NB4 (cell line): ENCODE results near the gene LRRC27.

Experiments used
- DNase-seq: peaks from one replicate; pipeline ENCODE4 v3.0.0; 2010; ENCODE audit warnings: low read depth
- H3K4me3 ChIP-seq: one replicate; pipeline ENCODE4 v1.5.1; 2011; ENCODE audit warnings: mild to moderate bottlenecking, low read depth, low read length, moderate library complexity
- MYC ChIP-seq: IDR thresholded peaks from 2 replicates; pipeline ENCODE4 v1.6.1; 2011; ENCODE audit warnings: low read depth, low read length
- POLR2A ChIP-seq: IDR thresholded peaks from 2 replicates; pipeline ENCODE4 v1.6.1; 2011; ENCODE audit warnings: mild to moderate bottlenecking; ENCODE audit not compliant: insufficient read length; ENCODE audit errors: extremely low read depth
- TF ChIP-seq, protein P1 (sequence below): IDR thresholded peaks from one replicate; pipeline ENCODE4 v1.5.1; 2012; ENCODE audit warnings: low read depth, low read length
- TF ChIP-seq, protein P2 (sequence below): IDR thresholded peaks from 2 replicates; pipeline ENCODE4 v1.6.1; 2011; ENCODE audit warnings: low read depth, low read length

The LRRC27 gene

DNA sequence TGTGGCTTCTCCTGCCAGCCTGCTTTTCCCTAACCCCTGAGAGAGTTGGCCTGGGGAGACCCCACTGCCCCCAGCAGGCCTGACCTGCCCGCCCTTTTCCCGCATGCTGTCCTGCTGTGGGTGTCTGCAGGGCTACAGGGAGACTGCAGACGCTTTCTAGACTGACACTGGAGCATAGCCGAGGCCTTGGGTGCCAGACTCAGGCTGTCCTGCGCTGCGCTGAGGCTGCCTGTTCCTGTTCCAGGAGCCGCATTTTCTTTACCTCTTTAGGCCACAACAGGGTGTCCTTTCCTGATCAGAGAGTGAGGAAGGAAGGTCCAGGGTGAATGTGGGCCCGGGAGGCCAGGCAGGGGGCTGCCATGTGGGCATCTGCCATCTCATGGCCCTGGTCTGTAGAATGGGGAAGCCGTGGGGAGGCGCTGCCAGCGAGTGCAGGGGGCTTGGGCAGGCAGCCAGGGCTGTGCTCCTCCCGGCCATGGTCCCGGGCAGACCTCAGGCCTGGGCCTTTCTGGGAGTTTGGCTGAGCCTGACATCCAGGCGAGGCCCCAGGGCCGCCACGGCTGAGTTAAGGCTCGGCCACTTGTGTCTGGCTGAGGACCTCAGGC lies 68.7 kb downstream of the LRRC27 start:
- DNase-seq, result no peak
- TF ChIP-seq, protein P1, sequence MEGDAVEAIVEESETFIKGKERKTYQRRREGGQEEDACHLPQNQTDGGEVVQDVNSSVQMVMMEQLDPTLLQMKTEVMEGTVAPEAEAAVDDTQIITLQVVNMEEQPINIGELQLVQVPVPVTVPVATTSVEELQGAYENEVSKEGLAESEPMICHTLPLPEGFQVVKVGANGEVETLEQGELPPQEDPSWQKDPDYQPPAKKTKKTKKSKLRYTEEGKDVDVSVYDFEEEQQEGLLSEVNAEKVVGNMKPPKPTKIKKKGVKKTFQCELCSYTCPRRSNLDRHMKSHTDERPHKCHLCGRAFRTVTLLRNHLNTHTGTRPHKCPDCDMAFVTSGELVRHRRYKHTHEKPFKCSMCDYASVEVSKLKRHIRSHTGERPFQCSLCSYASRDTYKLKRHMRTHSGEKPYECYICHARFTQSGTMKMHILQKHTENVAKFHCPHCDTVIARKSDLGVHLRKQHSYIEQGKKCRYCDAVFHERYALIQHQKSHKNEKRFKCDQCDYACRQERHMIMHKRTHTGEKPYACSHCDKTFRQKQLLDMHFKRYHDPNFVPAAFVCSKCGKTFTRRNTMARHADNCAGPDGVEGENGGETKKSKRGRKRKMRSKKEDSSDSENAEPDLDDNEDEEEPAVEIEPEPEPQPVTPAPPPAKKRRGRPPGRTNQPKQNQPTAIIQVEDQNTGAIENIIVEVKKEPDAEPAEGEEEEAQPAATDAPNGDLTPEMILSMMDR, result no peak
- TF ChIP-seq POLR2A (no peak), MYC (peak; percentile 44; the same call in 1 of the 2 replicates)
- TF ChIP-seq, protein P2, sequence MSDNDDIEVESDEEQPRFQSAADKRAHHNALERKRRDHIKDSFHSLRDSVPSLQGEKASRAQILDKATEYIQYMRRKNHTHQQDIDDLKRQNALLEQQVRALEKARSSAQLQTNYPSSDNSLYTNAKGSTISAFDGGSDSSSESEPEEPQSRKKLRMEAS, result peak; percentile 23; the same call in 1 of the 2 replicates
- H3K4me3 ChIP-seq, result no peak overlapping the region

DNA sequence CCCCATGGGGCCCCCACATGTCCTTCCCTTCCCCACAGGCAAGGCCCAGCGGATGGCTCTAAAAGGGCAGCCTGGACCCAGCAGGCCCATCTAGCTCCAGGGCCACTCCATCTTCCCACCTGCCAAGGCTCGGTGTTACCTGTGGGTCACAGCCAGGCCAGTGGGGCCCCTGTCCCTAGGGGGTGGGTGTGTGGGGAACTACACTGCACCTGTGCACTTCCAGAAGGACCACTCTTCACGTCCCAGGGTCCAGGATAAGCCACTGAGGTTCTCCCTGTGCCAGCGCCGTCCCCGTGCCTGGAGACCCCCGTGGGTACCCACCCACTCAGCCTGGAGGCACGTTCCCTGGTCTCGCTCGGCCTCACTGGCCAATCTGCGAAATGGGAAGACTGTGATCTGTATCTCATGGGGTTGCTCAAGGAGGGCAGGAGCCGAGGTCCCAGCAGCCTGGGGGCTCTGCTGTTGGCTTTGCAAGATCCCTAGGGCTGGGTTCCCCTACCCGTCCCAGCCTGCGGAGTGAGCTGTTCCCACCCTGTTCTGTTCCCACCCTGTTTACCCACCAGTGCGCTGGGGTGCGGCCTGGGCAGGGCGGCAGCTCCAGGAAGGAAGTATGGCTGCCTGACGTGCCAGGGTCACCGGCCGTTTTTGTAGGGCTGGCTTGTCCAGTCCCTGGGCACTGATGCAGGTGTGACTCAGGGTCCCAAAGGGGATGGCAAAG lies 69.6 kb downstream of the LRRC27 start:
- no peak for DNase-seq
- H3K4me3 ChIP-seq, result no peak overlapping the region
- TF ChIP-seq, protein P2, result no peak
- TF ChIP-seq, protein P1, result no peak
- TF ChIP-seq POLR2A (no peak), MYC (no peak)

DNA sequence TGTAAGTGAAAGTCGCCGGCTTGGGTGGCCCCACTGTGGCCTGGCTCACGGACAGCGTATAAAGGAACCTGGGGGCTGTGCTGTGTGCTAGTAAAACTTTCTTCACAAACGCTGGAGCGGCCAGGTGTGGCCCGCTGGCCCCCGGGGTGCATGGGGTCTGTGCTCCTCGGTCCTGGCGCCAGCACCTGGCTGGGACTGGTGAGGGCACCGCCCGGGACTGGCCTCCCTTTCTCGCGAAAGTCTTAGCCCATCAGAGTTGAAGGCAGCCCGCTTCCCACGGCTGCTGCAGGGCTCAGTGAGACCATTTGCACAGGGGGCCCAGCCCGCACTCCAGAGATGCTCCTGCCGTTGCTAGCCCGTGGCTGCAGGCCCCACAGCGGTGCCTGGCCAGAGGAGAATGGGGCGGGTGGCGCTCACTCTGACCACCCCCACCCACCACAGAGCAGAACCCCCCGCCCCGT lies 70.8 kb downstream of the LRRC27 start:
- H3K4me3 ChIP-seq, result no peak overlapping the region
- TF ChIP-seq, protein P2, result no peak
- TF ChIP-seq, protein P1, result no peak
- TF ChIP-seq MYC, result no peak
- TF ChIP-seq POLR2A, result no peak
- no peak for DNase-seq

DNA sequence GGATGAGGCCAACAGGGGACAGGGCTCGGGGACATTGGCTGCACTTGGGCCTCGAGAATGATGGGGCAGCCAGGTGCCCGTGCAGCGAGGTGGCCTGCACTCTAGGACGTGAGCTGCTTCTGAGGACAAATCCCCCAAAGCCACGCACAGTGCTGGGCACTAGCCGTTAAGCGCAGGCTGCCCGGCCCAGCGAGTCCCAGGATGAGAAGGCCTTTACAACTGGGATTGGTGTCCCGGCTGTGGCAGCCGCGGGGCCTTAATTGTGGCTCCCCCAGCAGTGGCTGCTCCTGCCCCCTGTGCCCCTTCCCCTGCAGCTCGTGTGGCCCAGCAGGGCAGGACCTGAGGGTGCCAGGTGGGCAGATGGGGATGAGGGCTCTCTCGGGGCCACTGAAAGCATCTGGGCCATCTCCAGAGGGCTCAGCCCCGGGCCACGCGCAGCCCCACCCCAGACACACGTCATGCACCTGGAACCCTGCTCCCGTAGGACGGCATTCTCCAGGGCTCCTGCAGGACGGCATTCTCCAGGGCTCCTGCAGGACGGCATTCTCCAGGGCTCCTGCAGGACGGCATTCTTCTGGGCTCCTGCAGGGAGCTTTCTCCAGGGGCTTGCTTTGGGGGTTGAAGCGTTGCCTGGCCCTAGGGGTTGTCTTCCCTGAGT lies 71.6 kb downstream of the LRRC27 start:
- no peak overlapping the region for H3K4me3 ChIP-seq
- no peak for TF ChIP-seq MYC
- DNase-seq, result no peak

DNA sequence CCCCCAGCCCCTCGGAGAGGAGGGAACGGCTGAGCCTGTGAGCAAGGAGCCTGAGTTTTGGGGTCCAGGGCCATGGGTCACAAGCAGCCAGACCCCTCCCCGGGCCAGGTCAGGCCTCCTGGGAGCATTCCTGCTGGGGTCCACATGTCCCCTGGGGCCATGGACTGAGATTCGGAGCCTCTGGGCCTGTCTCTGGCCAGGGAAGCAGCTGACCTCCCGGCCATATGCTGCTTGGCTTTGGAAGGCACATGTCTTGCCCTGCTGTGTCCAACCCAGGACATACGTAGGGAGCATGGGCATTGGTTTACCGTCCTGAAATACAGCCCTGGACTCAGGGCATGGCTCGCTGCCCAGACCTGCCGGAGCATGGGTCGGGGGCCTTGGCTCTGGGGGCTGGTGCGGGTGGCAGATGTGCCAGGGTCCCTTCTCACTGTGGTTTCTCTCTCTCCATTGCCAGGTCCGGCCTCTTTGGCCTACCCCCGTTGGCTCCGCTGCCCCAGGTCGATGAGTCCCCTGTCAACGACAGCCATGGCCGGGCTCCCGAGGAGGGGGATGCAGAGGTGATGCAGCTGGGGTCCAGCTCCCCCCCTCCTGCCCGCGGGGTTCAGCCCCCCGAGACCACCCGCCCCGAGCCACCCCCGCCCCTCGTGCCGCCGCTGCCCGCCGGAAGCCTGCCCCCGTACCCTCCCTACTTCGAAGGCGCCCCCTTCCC lies 72.3 kb downstream of the LRRC27 start:
- H3K4me3 ChIP-seq, result no peak overlapping the region
- TF ChIP-seq MYC (no peak), POLR2A (no peak)
- TF ChIP-seq, protein P2, result no peak
- TF ChIP-seq, protein P1, result no peak
- no peak for DNase-seq
